Measurements from ENCODE around the gene BICDL1.
"Not testable (repeated sequence)": the region's sequence is repeated elsewhere in the genome, so short reads cannot be mapped to it uniquely, and the experiment has no call there.

Gene BICDL1

GRCh38 chr12:120039711-120040110 lies 50.7 kb downstream of the BICDL1 start:
- Mint-ChIP-seq H3K36me3 (ENCODE audit: low read depth) (peaks cover 4% of the 10 kb centered on the region), H3K4me1 (peaks cover 4% of the 10 kb centered on the region), H3K9me3 (no peaks in the 10 kb centered on the region), H3K27me3 (ENCODE audit: low read depth) (peaks cover 13% of the 10 kb centered on the region), H3K27ac (no peak overlapping the region), H3K4me3 (no peak overlapping the region)
- TF ChIP-seq, protein P1, sequence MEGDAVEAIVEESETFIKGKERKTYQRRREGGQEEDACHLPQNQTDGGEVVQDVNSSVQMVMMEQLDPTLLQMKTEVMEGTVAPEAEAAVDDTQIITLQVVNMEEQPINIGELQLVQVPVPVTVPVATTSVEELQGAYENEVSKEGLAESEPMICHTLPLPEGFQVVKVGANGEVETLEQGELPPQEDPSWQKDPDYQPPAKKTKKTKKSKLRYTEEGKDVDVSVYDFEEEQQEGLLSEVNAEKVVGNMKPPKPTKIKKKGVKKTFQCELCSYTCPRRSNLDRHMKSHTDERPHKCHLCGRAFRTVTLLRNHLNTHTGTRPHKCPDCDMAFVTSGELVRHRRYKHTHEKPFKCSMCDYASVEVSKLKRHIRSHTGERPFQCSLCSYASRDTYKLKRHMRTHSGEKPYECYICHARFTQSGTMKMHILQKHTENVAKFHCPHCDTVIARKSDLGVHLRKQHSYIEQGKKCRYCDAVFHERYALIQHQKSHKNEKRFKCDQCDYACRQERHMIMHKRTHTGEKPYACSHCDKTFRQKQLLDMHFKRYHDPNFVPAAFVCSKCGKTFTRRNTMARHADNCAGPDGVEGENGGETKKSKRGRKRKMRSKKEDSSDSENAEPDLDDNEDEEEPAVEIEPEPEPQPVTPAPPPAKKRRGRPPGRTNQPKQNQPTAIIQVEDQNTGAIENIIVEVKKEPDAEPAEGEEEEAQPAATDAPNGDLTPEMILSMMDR (IDR thresholded peaks at IDR 0.05; ENCODE audit: unreplicated experiment in 3 of 3), result no peak

DNA sequence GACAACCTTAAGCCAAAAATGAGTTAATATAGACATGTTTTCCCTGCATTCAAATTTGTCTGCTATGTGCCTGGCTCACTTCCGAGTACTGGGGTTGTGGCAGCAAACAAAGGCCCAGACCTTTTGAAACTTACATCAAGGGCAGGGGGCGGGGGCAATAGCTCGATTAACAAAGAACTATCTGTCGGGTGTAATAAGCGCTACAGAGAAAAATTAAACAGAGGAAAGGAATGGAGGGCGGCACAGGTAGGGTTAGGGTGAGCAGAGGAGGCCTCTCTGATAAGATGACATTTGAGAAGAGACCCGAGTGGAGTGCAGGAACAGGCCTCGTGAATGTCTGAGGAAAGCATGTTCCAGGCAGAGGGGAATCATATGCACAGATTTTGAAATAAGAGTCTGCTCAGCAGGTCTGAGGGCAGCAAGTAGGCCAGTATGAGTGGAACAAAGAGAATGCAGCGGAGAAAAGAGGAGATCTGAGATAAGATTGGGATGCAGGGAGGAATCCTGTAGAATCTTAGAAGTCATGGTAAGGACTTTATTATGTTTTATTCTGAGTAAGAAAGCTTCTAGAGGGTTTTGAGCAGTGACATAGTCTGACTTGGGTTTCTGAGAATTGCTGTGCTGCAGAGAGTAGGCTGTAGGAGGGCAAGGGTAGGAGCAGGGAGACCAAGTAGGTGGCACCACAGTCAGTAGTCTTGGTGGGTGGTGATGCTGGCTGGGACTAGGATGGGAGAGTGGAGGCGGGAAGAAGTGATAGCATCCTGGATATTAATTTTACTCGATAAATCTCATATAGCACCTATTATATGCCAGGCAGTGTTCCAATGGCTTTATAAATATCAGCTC lies 52.6 kb downstream of the BICDL1 start:
- Mint-ChIP-seq H3K4me3 (no peak overlapping the region), H3K36me3 (ENCODE audit: low read depth) (peaks cover 4% of the 10 kb centered on the region), H3K4me1 (peaks cover 4% of the 10 kb centered on the region), H3K27ac (no peak overlapping the region), H3K9me3 (peaks cover 4% of the 10 kb centered on the region), H3K27me3 (ENCODE audit: low read depth) (peaks cover 13% of the 10 kb centered on the region)
- TF ChIP-seq, protein P1 (IDR thresholded peaks at IDR 0.05; ENCODE audit: unreplicated experiment in 3 of 3), result no peak

GRCh38 chr12:120045367-120045766 lies 56.3 kb downstream of the BICDL1 start:
- peaks cover 13% of the 10 kb centered on the region for H3K27me3 Mint-ChIP-seq (ENCODE audit: low read depth)
- not testable (repeated sequence) for H3K4me3 Mint-ChIP-seq; H3K4me1 Mint-ChIP-seq; H3K9me3 Mint-ChIP-seq; H3K27ac Mint-ChIP-seq; H3K36me3 Mint-ChIP-seq (ENCODE audit: low read depth)

DNA sequence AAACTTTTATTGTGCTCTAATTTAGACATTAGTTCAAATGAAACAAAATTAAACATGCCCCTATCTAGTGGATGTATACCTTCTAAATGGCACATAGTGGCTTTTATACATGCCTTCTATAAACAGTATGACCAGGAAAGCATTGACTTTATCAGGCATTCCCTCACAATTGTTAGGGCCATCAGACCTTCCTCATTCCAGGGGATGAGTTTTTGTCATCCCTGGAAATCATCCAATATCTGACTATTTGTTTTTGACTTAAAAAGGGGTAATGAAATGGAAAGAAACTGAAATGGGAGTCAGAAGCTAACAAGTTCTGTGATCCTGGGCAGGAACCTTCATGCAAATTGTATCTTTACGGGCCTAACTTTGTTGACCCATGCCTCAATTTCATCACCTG lies 58.0 kb downstream of the BICDL1 start:
- TF ChIP-seq, protein P1 (IDR thresholded peaks at IDR 0.05; ENCODE audit: unreplicated experiment in 3 of 3), result no peak
- H3K36me3 Mint-ChIP-seq (ENCODE audit: low read depth), result peaks cover 4% of the 10 kb centered on the region
- no peak overlapping the region for H3K27ac Mint-ChIP-seq
- H3K4me1 Mint-ChIP-seq, result no peaks in the 10 kb centered on the region
- H3K9me3 Mint-ChIP-seq, result peaks cover 4% of the 10 kb centered on the region
- H3K27me3 Mint-ChIP-seq (ENCODE audit: low read depth), result peaks cover 6% of the 10 kb centered on the region
- H3K4me3 Mint-ChIP-seq, result no peak overlapping the region

GRCh38 chr12:120048263-120048662 lies 59.2 kb downstream of the BICDL1 start:
- H3K27me3 Mint-ChIP-seq (ENCODE audit: low read depth), result no peaks in the 10 kb centered on the region
- no peak overlapping the region for H3K27ac Mint-ChIP-seq
- H3K36me3 Mint-ChIP-seq (ENCODE audit: low read depth), result peaks cover 4% of the 10 kb centered on the region
- no peak overlapping the region for H3K4me3 Mint-ChIP-seq
- TF ChIP-seq, protein P1 (IDR thresholded peaks at IDR 0.05; ENCODE audit: unreplicated experiment in 3 of 3), result no peak
- H3K9me3 Mint-ChIP-seq, result peaks cover 6% of the 10 kb centered on the region
- no peaks in the 10 kb centered on the region for H3K4me1 Mint-ChIP-seq

- no peaks in the 10 kb centered on the region for H3K4me1 Mint-ChIP-seq
- H3K27me3 Mint-ChIP-seq (ENCODE audit: low read depth), result no peaks in the 10 kb centered on the region
- no peak overlapping the region for H3K27ac Mint-ChIP-seq
- H3K36me3 Mint-ChIP-seq (ENCODE audit: low read depth), result no peaks in the 10 kb centered on the region
- H3K4me3 Mint-ChIP-seq, result no peak overlapping the region
- TF ChIP-seq, protein P1 (IDR thresholded peaks at IDR 0.05; ENCODE audit: unreplicated experiment in 3 of 3), result no peak
- peaks cover 6% of the 10 kb centered on the region for H3K9me3 Mint-ChIP-seq
Observed at GRCh38 chr12:120049426-120049825, 60.4 kb downstream of the BICDL1 start.

Measured in nephron (organoid).